GM21367 (cell line): Measurements from ENCODE around the gene XCR1.

Experiments used
- ATAC-seq: cut with Tn5 transposase; IDR thresholded peaks from one replicate; pipeline ENCODE4 v1.9.1; 2021; ENCODE audit not compliant: unreplicated experiment

The XCR1 gene

DNA sequence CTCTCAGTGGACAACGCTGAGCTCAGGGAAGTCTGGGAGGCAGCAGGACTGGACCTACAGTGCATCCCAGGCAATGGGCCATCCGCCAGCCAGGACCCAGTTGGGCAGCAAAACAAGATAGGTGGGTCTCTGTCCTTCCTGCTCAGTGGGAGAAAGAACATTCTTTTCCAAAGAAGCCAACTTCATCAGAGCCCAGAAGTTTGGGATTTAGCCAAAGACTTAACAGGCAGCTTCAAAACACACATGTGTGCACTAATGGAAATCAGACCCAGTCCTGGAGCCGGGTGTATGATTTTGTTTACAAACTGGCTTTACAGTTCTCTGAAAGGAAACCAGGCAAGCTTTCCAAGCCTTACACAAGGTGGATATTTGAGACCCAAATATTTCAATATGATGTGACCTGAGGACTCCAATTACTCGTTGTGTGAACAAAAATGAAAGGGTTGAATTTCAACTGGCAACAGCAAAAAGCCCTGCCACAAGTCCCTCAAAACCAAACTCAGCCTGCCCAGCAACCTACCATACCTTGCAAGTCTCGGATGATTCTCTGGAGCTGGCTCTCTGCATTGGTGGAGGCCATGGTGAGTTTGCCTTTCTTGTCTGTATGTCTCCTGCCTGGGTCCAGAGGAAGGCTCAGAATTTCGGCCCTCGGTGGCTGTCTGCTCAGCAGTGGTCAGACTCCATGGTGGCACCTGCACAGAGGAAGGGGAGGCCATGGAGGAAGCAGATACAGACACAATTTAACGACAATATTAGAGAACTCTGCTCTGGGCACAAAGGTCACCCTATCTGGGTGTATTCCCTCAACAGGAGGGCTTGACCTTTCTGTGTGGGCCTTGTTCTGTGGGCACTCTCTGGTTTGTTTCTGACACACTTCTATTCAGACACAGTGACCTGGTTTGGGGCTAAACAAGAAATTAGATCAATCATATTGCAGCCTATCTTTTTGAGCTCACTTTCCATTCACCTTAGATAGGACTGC, 42.7 kb downstream of the XCR1 start:
- ATAC-seq, result no peak

DNA sequence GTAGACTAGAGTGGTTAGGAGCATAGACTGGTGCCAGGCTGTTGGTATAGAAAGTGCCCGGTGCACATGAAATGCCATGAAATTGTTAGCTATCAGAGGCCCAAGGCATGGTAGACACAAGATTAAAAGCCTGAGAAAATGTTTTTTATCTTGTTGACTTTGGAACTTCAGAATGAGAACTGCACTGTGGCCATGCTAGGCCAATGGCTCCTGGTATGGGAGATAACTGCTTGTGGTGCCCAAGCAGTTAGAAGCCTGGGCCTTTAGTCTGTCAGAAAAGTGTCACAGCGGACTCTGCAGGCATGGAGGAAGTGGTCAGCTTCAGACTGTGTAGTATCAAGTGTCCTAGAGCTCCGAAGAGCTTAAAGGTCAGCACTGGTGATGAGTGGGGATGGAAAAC, 43.5 kb downstream of the XCR1 start:
- no peak for ATAC-seq

DNA sequence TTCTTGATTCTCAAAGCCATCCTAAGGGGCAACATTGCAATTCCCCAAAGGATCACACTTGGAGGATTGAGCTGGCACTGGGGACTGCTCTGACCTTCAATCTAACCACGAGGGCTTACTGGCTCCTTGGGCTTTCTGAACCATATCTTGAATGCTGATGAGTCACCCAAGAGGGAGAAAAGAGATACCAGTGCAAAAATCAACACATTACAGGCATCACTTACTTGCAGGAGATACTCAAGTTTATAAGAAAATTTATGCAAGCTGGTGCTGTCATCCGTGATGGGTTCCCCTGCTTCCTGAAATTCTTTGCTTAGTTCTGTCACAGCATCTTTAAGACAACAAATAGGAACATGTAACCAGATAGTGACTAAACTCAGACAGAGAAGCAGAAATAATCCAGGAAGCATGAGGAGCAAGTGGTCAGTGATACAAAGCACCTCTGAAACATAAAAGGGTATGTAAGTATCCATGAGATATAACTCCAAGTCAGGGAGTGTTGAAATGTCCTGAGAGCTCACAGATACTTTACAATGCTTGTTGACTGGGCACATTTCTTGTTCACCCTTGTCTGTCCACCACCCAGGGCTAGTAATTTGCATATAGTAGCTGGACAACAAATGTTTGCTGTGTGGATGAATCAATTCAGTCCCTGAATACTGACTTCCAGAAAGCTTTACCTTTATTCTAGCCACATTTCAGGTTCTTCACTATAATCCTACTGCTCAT, 45.8 kb downstream of the XCR1 start:
- ATAC-seq, result no peak

DNA sequence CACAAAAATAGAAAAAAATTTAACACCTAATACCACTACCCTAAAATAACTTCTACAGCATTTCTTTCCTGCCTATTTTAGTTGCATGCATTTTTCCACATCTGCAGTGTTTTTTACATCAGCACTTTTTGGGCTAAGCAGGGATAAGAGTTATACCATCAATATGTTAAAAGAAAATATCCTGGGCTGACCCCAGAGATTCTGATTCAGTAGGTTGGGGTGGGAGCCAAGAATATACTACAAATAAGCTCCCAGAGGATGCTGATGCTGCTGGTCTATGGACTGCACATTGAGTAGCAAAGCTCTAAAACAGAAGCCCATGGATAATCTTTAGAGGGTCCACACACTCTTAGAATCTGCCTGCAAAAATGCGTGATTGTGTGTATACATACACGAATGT, 46.5 kb downstream of the XCR1 start:
- no peak for ATAC-seq

GRCh38 chr3:45980229-45980813, 47.0 kb downstream of the XCR1 start:
- ATAC-seq, result no peak

DNA sequence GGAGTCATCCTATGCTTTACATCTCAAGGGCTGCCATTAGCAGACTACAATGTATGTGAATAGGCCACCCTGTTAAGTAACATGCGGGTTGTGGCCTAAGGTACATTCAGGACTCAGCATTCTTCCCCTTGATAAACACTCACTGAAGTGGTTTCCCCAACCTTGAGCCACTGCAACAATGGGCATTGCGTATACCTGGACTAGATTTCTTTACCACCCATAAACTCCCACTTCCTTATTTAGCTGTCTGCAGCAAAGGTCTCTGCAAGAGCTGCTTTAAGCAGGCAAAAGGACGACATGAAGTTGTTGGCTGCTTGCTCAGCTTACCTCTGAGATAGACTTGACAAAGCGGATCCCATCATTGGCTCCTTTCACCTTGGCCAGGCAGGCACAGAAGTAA, 47.9 kb downstream of the XCR1 start:
- no peak for ATAC-seq

GRCh38 chr3:45978006-45978761, 49.1 kb downstream of the XCR1 start:
- ATAC-seq, result no peak

DNA sequence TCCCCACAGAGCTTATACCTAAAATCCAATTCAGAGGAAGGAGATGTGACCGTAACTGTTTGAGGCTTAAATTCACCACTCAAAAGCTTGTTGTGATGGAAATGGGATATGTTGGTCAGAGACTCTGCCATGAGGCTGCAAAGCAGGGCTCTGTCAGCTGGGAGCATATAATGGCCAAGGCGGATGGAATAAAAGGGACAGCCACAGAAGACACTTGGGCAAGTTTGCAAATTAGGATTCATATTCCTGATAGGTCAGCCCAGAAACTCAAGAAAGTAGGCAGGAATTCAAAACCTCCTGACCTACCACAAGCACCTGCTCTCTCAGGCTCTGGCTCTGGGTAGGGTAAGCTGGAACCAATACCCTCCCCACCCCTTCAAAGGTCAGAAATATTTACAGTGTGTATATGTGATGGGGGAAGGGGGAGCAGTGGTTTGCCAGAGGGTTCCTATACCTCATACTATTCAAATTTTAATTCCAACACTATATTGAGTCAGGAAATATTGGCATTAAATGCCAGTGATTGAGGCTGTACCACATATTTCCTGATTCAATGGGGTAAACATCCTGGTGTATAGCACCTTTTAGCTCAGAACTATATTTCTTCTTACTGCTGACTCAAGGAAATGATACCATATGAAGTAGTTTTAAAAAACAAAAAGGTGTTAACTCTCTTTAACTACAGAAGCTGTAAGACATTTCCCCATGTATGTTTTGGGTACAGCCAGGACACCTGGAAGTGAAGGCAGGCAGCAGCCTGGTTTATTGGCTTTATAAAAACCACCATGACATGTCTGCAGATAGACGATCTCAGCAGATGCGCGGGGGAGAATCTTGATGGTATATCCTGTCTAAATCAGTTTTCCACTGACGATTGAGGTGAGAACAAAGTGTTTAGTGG, 50.8 kb downstream of the XCR1 start:
- ATAC-seq, result no peak

DNA sequence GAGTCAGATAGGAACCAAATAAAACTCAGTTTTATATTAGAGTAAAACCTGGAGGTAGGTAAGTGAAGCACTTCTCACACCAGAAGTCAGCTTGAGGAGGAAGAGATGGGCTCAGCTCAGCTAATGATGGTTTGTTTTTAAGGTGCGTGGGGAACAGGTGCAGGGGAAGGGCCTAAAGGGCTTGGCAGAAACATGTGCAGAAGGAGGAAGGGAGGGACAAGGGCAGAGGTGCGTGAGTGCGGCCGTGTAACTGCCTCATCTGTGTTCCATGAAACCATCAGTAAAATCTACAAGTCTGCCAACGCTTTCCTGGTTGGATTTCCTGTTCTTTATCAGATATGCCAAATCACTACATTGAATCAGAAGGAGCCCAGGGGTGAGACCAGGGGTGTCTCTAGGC, 51.6 kb downstream of the XCR1 start:
- ATAC-seq, result no peak

GRCh38 chr3:45974686-45975085, 52.6 kb downstream of the XCR1 start:
- ATAC-seq, result no peak

DNA sequence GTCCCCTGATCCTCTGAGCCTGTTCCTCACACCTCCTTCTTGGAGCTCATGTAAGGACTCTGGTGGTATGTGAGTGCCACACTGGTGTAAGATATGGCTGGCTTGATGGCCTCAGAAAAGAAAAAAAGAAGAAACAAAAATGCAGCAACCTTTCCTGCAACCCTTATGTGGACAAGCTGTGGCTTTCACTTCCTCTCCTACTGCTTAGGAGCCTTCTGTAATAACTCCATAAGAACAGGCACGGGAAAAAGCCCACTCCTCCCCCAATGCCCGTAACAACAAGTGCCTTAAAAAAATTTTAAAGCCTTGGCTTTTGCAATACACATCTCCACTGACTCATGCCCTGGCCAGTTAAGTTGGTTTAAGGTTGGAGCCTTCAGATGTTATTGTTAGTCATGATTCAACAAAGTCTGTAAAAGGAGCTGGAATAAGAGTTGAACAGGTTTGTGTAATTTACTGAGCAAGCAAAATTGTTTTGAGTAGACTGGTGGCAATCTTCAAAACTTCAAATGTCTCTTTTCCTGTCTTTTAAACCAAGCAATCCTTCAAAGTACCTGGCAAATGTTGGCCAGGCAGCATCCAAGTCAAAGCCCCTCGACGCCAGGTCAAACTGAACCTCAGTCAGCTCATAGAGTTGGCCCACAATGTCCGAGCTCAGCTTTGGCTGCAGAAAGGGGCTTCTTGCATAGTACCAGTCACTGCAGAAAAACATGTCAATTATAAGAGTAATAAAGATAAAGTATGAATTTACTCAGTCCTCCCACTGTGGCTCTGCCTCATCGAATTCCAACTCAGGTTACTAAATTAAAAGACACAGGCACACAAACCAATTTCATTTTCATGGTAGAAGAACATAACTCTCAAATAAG, 54.5 kb downstream of the XCR1 start:
- peak; percentile 58 for ATAC-seq

GRCh38 chr3:45969953-45970352, 57.3 kb downstream of the XCR1 start:
- no peak for ATAC-seq

DNA sequence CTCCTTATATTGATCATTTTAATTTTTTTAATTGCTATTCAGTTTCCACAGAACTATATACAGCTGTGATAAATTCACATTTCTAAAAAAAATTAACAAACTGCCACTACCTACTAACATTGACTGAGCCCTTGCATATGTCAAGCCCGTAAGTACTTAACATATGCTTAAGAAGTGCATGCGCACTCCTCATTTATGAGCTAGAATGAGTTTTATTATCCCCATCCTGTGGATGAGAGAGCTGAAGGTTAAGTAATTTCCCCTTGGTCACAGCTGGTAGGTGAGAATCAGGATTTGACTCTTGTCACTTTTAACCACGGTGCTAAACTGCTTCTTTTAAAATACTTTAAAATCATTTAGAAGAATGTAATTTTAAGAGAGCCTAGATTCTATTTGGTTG, 58.2 kb downstream of the XCR1 start:
- no peak for ATAC-seq

DNA sequence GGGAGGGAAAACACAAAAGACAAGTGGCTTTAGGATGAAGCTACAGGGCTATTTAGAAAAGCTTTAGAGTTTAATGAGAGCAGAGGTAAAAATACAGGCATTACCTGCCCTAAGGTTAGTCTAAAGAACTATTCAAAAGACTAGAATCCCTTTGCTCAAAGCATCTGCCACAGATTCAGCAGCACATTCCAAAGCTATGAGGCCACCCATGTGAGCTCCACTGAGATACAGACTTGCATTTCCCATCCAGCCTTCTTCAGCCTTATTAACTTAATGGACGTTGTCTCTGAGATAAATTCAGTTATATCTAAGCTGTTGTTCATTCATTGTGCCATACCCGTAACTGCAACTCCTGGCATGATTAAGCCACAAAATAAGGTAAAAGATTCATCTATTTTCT, 58.6 kb downstream of the XCR1 start:
- no peak for ATAC-seq

DNA sequence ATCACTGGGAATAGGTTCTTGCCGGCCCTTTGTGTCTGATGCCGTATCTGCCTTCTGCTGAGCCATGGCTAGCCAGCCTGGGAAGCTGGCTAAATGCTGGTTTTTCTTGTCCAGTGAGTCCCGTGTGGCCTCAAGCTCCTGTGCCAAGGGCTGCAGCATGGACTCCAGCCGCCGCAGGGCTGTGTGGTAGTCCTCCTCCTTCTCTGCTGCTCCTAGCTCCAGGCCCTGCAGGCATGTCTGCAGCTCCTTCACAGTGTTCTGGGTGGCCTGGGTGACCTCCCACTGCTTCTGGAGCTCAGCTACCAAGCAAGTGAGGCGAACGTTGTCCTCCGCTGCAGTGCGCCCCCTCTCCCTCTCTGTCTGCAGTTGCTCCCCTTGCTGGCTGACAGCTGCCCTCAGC, 59.1 kb downstream of the XCR1 start:
- no peak for ATAC-seq

DNA sequence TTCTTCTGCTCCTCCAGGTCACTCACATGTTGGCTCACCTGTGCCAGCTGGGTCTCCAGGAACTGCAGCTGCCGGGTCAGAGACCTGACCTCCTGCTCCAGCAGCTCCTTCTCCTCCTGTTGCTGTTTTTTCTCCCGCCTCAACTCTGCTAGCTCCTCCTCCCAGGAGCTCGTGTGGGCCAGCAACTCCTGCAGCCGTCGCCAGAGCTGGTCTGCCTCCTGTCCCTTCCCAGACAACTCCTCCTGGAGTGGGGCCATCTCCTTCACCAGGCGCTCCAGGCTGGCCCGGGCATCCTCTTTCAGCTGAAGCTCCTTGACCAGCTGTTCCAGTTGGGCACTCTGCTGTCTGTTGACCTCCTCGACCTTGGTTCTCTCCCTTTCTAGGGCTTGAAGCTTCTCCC, 59.6 kb downstream of the XCR1 start:
- no peak for ATAC-seq
